ENCODE measurements around the gene PLGLB1. TPM values are rescaled to one million over a fixed set of nuclear protein-coding genes. Genes with fewer than 3 reads are reported as not detected.
"Not testable (repeated sequence)": the region's sequence is repeated elsewhere in the genome, so short reads cannot be mapped to it uniquely, and the experiment has no call there.

PLGLB1 gene
- 1 to 10 TPM in 1 of 6 experiments, under 1 TPM in 2, not detected in 3; 0.47 to 1.4 (median 0.62) TPM for total RNA-seq (2021; fragmentation: NEBNext Ultra II Directional; extraction: Animal tissue kit (Norgen Biotek cat#: 25700))
- long read RNA-seq, partial matches to known transcripts, result 0 of 1 reads
- long read RNA-seq, other reads (novel, unspliced or antisense), result 1 of 1 reads

GRCh38 chr2:87021744-87022143 lies at the start of gene PLGLB1:
Gene PLGLB1 (minus strand): TSS chr2:87021844. CDS start chr2:87021783, 61 bp downstream.
- not testable (repeated sequence) for H3K36me3 Mint-ChIP-seq (ENCODE audit: low read depth); DNase-seq; H3K4me3 Mint-ChIP-seq; H3K27ac Mint-ChIP-seq; H3K27me3 Mint-ChIP-seq (ENCODE audit: insufficient read depth); H3K9me3 Mint-ChIP-seq; H3K4me1 Mint-ChIP-seq (ENCODE audit: low read depth)

DNA sequence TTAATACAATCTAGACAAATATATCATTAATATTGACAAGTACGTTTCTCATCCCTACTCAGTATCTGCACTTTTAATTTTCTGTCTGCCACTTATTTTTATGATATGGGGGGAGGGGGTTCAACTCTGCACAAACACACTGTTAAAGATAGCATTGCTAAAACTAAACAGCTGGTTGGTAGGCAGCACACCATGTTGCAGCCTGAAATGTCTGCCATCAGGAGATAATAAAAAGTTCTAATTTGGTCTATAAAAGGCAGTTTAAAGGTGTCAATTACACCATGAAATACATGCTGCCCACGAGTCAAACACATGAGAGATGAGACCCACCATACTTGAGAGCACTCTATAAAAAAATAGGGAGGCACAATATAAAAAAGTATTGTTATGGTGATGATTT lies 42.7 kb upstream of the PLGLB1 start:
- H3K9me3 Mint-ChIP-seq; H3K27ac Mint-ChIP-seq; H3K4me1 Mint-ChIP-seq (ENCODE audit: low read depth); H3K27me3 Mint-ChIP-seq (ENCODE audit: insufficient read depth); DNase-seq; H3K4me3 Mint-ChIP-seq; H3K36me3 Mint-ChIP-seq (ENCODE audit: low read depth): not testable (repeated sequence)

DNA sequence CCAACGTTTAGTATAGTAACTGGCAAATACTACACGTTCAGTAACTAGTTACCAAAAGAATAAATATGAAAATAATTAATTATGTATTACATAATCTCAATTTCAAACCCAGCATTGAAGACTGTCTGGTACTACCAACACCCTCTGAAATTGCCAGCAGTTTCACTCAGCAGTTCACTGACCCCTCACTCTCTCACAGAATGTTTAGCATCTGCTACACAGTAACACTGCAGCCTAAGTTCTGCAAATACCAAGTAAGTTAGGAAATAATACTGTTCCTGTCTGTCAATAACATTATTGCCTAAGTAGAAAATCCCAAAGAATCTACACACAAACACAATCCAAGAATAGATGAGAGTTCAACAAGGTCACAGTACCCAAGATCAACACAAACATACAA lies 41.8 kb upstream of the PLGLB1 start:
- H3K27me3 Mint-ChIP-seq (ENCODE audit: insufficient read depth); H3K9me3 Mint-ChIP-seq; H3K4me3 Mint-ChIP-seq: not testable (repeated sequence)

GRCh38 chr2:87061519-87061918 lies 39.9 kb upstream of the PLGLB1 start:
- not testable (repeated sequence) for H3K9me3 Mint-ChIP-seq; H3K4me1 Mint-ChIP-seq (ENCODE audit: low read depth); H3K27ac Mint-ChIP-seq; H3K27me3 Mint-ChIP-seq (ENCODE audit: insufficient read depth); DNase-seq; H3K36me3 Mint-ChIP-seq (ENCODE audit: low read depth); H3K4me3 Mint-ChIP-seq

More for the DNA sequence above, 41.8 kb upstream of the PLGLB1 start:
- H3K27ac Mint-ChIP-seq; H3K4me1 Mint-ChIP-seq (ENCODE audit: low read depth); DNase-seq; H3K36me3 Mint-ChIP-seq (ENCODE audit: low read depth): not testable (repeated sequence)

DNA sequence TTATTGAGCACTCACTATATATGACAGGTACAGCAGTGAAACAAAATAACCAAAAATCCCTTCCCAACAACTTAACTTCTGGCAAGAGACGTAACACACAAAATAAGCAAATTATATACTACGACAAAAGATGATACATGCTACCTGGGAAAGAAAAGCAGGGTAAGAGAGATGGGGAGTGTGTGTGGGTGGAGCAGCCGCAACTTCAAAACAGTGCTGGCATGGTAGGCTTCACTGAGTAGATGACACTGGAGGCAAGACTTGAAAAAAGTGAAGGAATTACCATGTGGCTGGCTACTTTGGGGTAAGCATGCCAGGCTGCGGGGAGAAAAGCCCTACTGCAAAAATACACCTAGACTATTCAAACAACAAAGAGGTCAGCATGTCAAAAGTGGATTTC lies 36.0 kb upstream of the PLGLB1 start:
- not testable (repeated sequence) for H3K4me3 Mint-ChIP-seq

GRCh38 chr2:87056843-87057242 lies 35.2 kb upstream of the PLGLB1 start:
- H3K36me3 Mint-ChIP-seq (ENCODE audit: low read depth); H3K27me3 Mint-ChIP-seq (ENCODE audit: insufficient read depth); H3K27ac Mint-ChIP-seq; DNase-seq; H3K4me3 Mint-ChIP-seq; H3K4me1 Mint-ChIP-seq (ENCODE audit: low read depth); H3K9me3 Mint-ChIP-seq: not testable (repeated sequence)

More for the DNA sequence above, 36.0 kb upstream of the PLGLB1 start:
- not testable (repeated sequence) for DNase-seq; H3K36me3 Mint-ChIP-seq (ENCODE audit: low read depth); H3K4me1 Mint-ChIP-seq (ENCODE audit: low read depth); H3K9me3 Mint-ChIP-seq; H3K27ac Mint-ChIP-seq; H3K27me3 Mint-ChIP-seq (ENCODE audit: insufficient read depth)

DNA sequence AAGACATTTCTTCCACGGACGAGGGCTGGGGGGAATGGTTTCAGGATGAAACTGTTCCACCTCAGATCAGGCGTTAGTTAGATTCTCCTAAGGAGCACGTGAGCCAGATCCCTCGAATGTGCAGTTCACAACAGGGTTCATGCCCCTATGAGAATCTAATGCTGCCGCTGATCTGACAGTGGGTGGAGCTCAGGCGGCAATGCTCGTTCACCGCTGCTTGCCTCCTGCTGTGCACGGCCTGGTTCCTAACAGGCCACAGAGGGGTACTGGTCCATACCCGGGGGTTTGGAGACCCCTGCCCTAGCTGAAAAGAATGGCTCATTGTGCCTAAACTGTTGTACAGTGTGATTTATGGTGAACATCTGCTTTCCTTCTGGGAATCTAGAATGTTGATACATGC lies 34.8 kb upstream of the PLGLB1 start:
- not testable (repeated sequence) for H3K4me3 Mint-ChIP-seq; H3K9me3 Mint-ChIP-seq; H3K36me3 Mint-ChIP-seq (ENCODE audit: low read depth); DNase-seq; H3K27ac Mint-ChIP-seq; H3K27me3 Mint-ChIP-seq (ENCODE audit: insufficient read depth); H3K4me1 Mint-ChIP-seq (ENCODE audit: low read depth)

DNA sequence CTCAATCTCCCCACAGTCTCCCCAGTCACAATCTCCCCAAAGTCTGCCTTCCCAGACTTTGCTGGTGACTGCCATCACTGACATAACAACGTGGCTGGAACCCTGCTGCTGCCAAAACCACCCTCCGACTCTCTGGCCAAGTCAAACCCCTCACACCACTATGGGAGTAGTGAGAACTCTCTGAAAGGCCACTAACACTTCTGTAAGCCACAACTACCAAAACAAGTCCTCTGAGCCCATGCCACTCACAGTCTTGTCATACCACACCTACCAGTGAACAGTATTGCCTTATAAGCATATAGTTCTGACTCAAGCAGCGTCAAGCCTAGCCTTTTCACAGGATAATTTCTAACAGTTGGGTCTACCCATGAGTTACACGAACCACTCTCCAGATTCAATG lies 32.7 kb upstream of the PLGLB1 start:
- H3K36me3 Mint-ChIP-seq (ENCODE audit: low read depth); H3K27me3 Mint-ChIP-seq (ENCODE audit: insufficient read depth); H3K27ac Mint-ChIP-seq; DNase-seq; H3K9me3 Mint-ChIP-seq; H3K4me3 Mint-ChIP-seq; H3K4me1 Mint-ChIP-seq (ENCODE audit: low read depth): not testable (repeated sequence)

- H3K36me3 Mint-ChIP-seq (ENCODE audit: low read depth); H3K27ac Mint-ChIP-seq; H3K9me3 Mint-ChIP-seq; H3K4me3 Mint-ChIP-seq; H3K4me1 Mint-ChIP-seq (ENCODE audit: low read depth); H3K27me3 Mint-ChIP-seq (ENCODE audit: insufficient read depth): not testable (repeated sequence)
- peak; percentile 69 for TF ChIP-seq CTCF (IDR thresholded peaks at IDR 0.05)
- DNase-seq, result peak; percentile 29
Observed at GRCh38 chr2:87041321-87041978, 19.8 kb upstream of the PLGLB1 start.

DNA sequence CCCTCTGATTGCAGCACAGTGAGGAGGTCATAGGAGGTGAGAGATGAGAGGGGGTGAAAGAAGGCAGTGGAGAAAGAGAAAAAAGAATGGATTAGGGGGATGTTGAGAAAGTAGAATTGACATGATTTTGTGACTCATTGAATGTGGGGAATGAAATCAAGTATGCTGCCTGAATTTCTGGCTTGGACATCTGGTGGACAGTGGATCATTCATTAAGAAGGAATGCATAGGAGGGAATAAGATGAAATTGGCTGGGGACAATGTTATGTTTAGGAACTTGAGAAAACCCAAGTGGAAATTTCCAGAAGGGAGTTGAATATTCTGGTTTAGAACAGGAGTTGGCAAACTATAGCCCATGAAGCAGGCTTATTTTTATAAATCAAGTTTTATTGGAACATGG lies 7.0 kb upstream of the PLGLB1 start:
- H3K36me3 Mint-ChIP-seq (ENCODE audit: low read depth); H3K4me1 Mint-ChIP-seq (ENCODE audit: low read depth); H3K27me3 Mint-ChIP-seq (ENCODE audit: insufficient read depth); H3K4me3 Mint-ChIP-seq; H3K27ac Mint-ChIP-seq; H3K9me3 Mint-ChIP-seq; DNase-seq: not testable (repeated sequence)

GRCh38 chr2:87026816-87027215 lies 5.2 kb upstream of the PLGLB1 start:
- H3K4me3 Mint-ChIP-seq; H3K36me3 Mint-ChIP-seq (ENCODE audit: low read depth); H3K27ac Mint-ChIP-seq; DNase-seq; H3K4me1 Mint-ChIP-seq (ENCODE audit: low read depth); H3K9me3 Mint-ChIP-seq; H3K27me3 Mint-ChIP-seq (ENCODE audit: insufficient read depth): not testable (repeated sequence)

- not testable (repeated sequence) for H3K9me3 Mint-ChIP-seq; H3K4me3 Mint-ChIP-seq; H3K36me3 Mint-ChIP-seq (ENCODE audit: low read depth); H3K27ac Mint-ChIP-seq; DNase-seq; H3K27me3 Mint-ChIP-seq (ENCODE audit: insufficient read depth); H3K4me1 Mint-ChIP-seq (ENCODE audit: low read depth)
Observed at GRCh38 chr2:87025927-87026326, 4.3 kb upstream of the PLGLB1 start.

- not testable (repeated sequence) for H3K9me3 Mint-ChIP-seq; H3K4me1 Mint-ChIP-seq (ENCODE audit: low read depth); DNase-seq; H3K27me3 Mint-ChIP-seq (ENCODE audit: insufficient read depth); H3K27ac Mint-ChIP-seq; H3K36me3 Mint-ChIP-seq (ENCODE audit: low read depth); H3K4me3 Mint-ChIP-seq
Observed at GRCh38 chr2:87023988-87024615, 2.5 kb upstream of the PLGLB1 start.

Data from HFFc6 (cell line).